Liver (tissue), 9 donors: ENCODE results near the gene SRGAP1. TPM values are rescaled to one million over a fixed set of nuclear protein-coding genes. Genes with fewer than 3 reads are reported as not detected.

ENCODE experiments used
- DNase-seq: peaks from one replicate; pipeline ENCODE4 v3.0.0-alpha.2; 2017; ENCODE audit warnings: low spot score
- H3K27ac ChIP-seq, 2 donors: one replicate each; pipeline ENCODE4 v1.7.0; 2013; ENCODE audit warnings: inconsistent platforms in 2 of 2, low read length in 2 of 2, control low read depth in 1 of 2, low read depth in 1 of 2, mild to moderate bottlenecking in 1 of 2
- H3K27me3 ChIP-seq, 4 donors: one replicate each; pipeline versions ENCODE4 v1.6.1 to v1.7.0; 2013; ENCODE audit warnings: low read length in 3 of 4, inconsistent platforms in 1 of 4, mild to moderate bottlenecking in 1 of 4, moderate library complexity in 1 of 4; ENCODE audit not compliant: control insufficient read depth in 4 of 4, insufficient read depth in 4 of 4
- H3K36me3 ChIP-seq, 4 donors: one replicate each; pipeline versions ENCODE4 v1.6.1 to v1.7.0; 2013; ENCODE audit warnings: low read length in 3 of 4, mild to moderate bottlenecking in 3 of 4, low read depth in 1 of 4, moderate library complexity in 1 of 4; ENCODE audit not compliant: control insufficient read depth in 4 of 4, insufficient read depth in 3 of 4
- H3K4me1 ChIP-seq, 4 donors: one replicate each; pipeline versions ENCODE4 v1.6.1 to v1.7.0; 2013; ENCODE audit warnings: low read length in 3 of 4, mild to moderate bottlenecking in 3 of 4, moderate library complexity in 1 of 4; ENCODE audit not compliant: control insufficient read depth in 4 of 4, insufficient read depth in 4 of 4
- H3K4me3 ChIP-seq, 3 donors: one replicate each; pipeline versions ENCODE4 v1.6.1 to v1.7.0; 2013; ENCODE audit warnings: low read length in 3 of 3, control low read depth in 1 of 3, low read depth in 1 of 3, mild to moderate bottlenecking in 1 of 3
- H3K9ac ChIP-seq, 2 donors: one replicate each; pipeline ENCODE4 v1.7.0; 2013; ENCODE audit warnings: low read length in 2 of 2, mild to moderate bottlenecking in 2 of 2, moderate library complexity in 2 of 2, control low read depth in 1 of 2, low read depth in 1 of 2
- H3K9me3 ChIP-seq, 4 donors: one replicate each; pipeline versions ENCODE4 v1.6.1 to v1.7.0; 2013; ENCODE audit warnings: low read length in 3 of 4; ENCODE audit not compliant: control insufficient read depth in 4 of 4
- CTCF ChIP-seq: fragments of 150-350 bp; IDR thresholded peaks from 2 replicates; pipeline ENCODE4 v1.5.1; 2017; ENCODE audit warnings: improper control_type of control experiment, low read depth, low read length; ENCODE audit not compliant: missing input control
- EGR1 ChIP-seq, 2 donors: IDR thresholded peaks; 2 replicates each; pipeline ENCODE4 v1.6.1; 2016 to 2018; ENCODE audit warnings: antibody characterized with exemption in 2 of 2, low read depth in 2 of 2
- FOXA1 ChIP-seq: IDR thresholded peaks from 2 replicates; pipeline ENCODE4 v1.6.1; 2016; ENCODE audit warnings: antibody characterized with exemption
- FOXA2 ChIP-seq: IDR thresholded peaks from 2 replicates; pipeline ENCODE4 v1.6.1; 2016; ENCODE audit warnings: antibody characterized with exemption
- GABPA ChIP-seq, 2 donors: IDR thresholded peaks in 1 of 2; conservative IDR thresholded peaks in 1 of 2; 2 replicates each; pipeline ENCODE4 v1.6.1; 2016; ENCODE audit warnings: antibody characterized with exemption in 2 of 2, mild to moderate bottlenecking in 1 of 2, moderate library complexity in 1 of 2
- HNF4A ChIP-seq, 2 donors: conservative IDR thresholded peaks; 2 replicates each; pipeline ENCODE4 v1.6.1; 2016; ENCODE audit warnings: antibody characterized with exemption in 2 of 2, mild to moderate bottlenecking in 2 of 2
- HNF4G ChIP-seq: IDR thresholded peaks from 2 replicates; pipeline ENCODE4 v1.6.1; 2016; ENCODE audit warnings: antibody characterized with exemption
- JUND ChIP-seq, 2 donors: IDR thresholded peaks; 2 replicates each; pipeline ENCODE4 v1.6.1; 2016; ENCODE audit warnings: antibody characterized with exemption in 2 of 2
- NR2F2 ChIP-seq: IDR thresholded peaks from 2 replicates; pipeline ENCODE4 v1.6.1; 2016; ENCODE audit warnings: antibody characterized with exemption
- RAD21 ChIP-seq, 2 donors: IDR thresholded peaks; 2 replicates each; pipeline ENCODE4 v1.6.1; 2016; ENCODE audit warnings: antibody characterized with exemption in 2 of 2, mild to moderate bottlenecking in 2 of 2
- RXRA ChIP-seq, 2 donors: IDR thresholded peaks; 2 replicates each; pipeline ENCODE4 v1.6.1; 2017 to 2018; ENCODE audit warnings: antibody characterized with exemption in 2 of 2, mild to moderate bottlenecking in 1 of 2
- SP1 ChIP-seq: IDR thresholded peaks from 2 replicates; pipeline ENCODE4 v1.6.1; 2018; ENCODE audit warnings: antibody characterized with exemption, mild to moderate bottlenecking
- TAF1 ChIP-seq: conservative IDR thresholded peaks from 2 replicates; pipeline ENCODE4 v1.6.1; 2016; ENCODE audit warnings: antibody characterized with exemption, mild to moderate bottlenecking
- YY1 ChIP-seq: IDR thresholded peaks from 2 replicates; pipeline ENCODE4 v1.6.1; 2016; ENCODE audit warnings: antibody characterized with exemption, mild to moderate bottlenecking
- ZBTB33 ChIP-seq: IDR thresholded peaks from 2 replicates; pipeline ENCODE4 v1.6.1; 2016; ENCODE audit warnings: antibody characterized with exemption
- WGBS: extraction: QIAGEN DNeasy Blood & Tissue Kit; methylation state at CpG from one replicate; pipeline ENCODE4 v1.1.7; 2013; 5-methylcytosine and 5-hydroxymethylcytosine counted together
- polyA plus RNA-seq, 2 donors: library from polyadenylated mRNA; stranded (reverse) in 1 of 2; unstranded in 1 of 2; fragments of 200-250 nt in 1 of 2; fragments of >200 nt in 1 of 2; fragmentation: Nextera tagmentation in 1 of 2; extraction: Ambion mirVana in 1 of 2; gene quantifications; one replicate each; pipeline versions ENCODE4 v1.2.1 to v1.2.3, GENCODE V29; 2013 to 2015
- total RNA-seq, 2 donors: library from RNA; depleted of rRNA; stranded (reverse); fragments of >200 nt; gene quantifications; one replicate each; pipeline ENCODE4 v1.2.3, GENCODE V29; 2014
- TF ChIP-seq, protein P1 (sequence below): IDR thresholded peaks from 2 replicates; pipeline ENCODE4 v1.6.1; 2016; ENCODE audit warnings: antibody characterized with exemption
- TF ChIP-seq, protein P2 (sequence below): IDR thresholded peaks from 2 replicates; pipeline ENCODE4 v1.6.1; 2016; ENCODE audit warnings: antibody characterized with exemption
- TF ChIP-seq, protein P3 (sequence below): IDR thresholded peaks from 2 replicates; pipeline ENCODE4 v1.6.1; 2016; ENCODE audit warnings: antibody characterized with exemption, mild to moderate bottlenecking
- donor health status: healthy.
- donor health status: healthy.
- donor health status: healthy.
- donor health status: healthy.
- donor health status: healthy.

Gene SRGAP1
- total and polyA plus RNA-seq, 4 donors: 0.28 to 1.3 (median 0.85) TPM

GRCh38 chr12:63977441-63977840 lies 132.9 kb downstream of the SRGAP1 start (continued):
- no peak for TF ChIP-seq TAF1
- TF ChIP-seq FOXA1: no peak
- TF ChIP-seq, protein P1, sequence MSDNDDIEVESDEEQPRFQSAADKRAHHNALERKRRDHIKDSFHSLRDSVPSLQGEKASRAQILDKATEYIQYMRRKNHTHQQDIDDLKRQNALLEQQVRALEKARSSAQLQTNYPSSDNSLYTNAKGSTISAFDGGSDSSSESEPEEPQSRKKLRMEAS: no peak
- no peak for TF ChIP-seq NR2F2

- WGBS: 89% methylated on average over 1 of the region's 1 CpG
- DNase-seq: no peak
- Histone ChIP-seq H3K4me1 (peaks cover 0 to 10% (median 2%) of the 10 kb centered on the region in 4 donors), H3K27ac (no peak overlapping the region), H3K4me3 (no peak overlapping the region), H3K27me3 (no peaks in the 10 kb centered on the region), H3K9me3 (no peaks in the 10 kb centered on the region), H3K9ac (no peak overlapping the region), H3K36me3 (no peaks in the 10 kb centered on the region)
- no peak for TF ChIP-seq FOXA2
- TF ChIP-seq JUND (IDR thresholded peaks at IDR 0.05): no peak
Measured at GRCh38 chr12:63978519-63978918, 134.0 kb downstream of the SRGAP1 start.

DNA sequence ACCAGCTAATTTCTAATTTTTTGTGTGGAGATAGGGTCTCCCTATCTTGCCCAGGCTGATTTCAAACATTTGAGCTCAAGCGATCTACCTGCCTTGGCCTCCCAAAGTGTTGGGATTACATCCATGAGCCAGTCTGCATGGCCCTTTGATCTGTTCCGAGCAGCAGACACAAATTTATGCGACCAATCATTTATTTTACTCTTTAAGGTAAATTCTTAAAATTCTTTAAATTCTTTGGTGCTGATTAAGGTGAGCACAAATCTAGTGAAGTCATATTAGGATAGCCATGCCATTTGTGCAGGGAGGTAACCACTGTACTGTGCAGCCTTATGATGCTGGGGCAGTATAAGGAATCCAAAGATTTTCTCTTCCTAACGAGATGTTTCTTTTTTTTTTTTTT lies 135.7 kb downstream of the SRGAP1 start:
- H3K4me3 ChIP-seq: no peak overlapping the region
- no peaks in the 10 kb centered on the region for H3K36me3 ChIP-seq
- H3K9me3 ChIP-seq: no peaks in the 10 kb centered on the region
- TF ChIP-seq CTCF (no peak), TAF1 (no peak), EGR1 (IDR thresholded peaks at IDR 0.05; ENCODE audit: low read depth in 2 of 2) (no peak), YY1 (no peak), HNF4G (no peak), ZBTB33 (no peak), NR2F2 (no peak), GABPA (IDR thresholded peaks at IDR 0.05 in 1 of 2, conservative IDR thresholded peaks at IDR 0.05 in 1 of 2) (no peak), SP1 (no peak), JUND (IDR thresholded peaks at IDR 0.05) (no peak), FOXA1 (no peak), RAD21 (IDR thresholded peaks at IDR 0.05) (no peak), HNF4A (conservative IDR thresholded peaks at IDR 0.05) (no peak), RXRA (IDR thresholded peaks at IDR 0.05) (no peak), FOXA2 (no peak)
- TF ChIP-seq, protein P2, sequence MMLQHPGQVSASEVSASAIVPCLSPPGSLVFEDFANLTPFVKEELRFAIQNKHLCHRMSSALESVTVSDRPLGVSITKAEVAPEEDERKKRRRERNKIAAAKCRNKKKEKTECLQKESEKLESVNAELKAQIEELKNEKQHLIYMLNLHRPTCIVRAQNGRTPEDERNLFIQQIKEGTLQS: no peak
- TF ChIP-seq, protein P1: no peak
- TF ChIP-seq, protein P3, sequence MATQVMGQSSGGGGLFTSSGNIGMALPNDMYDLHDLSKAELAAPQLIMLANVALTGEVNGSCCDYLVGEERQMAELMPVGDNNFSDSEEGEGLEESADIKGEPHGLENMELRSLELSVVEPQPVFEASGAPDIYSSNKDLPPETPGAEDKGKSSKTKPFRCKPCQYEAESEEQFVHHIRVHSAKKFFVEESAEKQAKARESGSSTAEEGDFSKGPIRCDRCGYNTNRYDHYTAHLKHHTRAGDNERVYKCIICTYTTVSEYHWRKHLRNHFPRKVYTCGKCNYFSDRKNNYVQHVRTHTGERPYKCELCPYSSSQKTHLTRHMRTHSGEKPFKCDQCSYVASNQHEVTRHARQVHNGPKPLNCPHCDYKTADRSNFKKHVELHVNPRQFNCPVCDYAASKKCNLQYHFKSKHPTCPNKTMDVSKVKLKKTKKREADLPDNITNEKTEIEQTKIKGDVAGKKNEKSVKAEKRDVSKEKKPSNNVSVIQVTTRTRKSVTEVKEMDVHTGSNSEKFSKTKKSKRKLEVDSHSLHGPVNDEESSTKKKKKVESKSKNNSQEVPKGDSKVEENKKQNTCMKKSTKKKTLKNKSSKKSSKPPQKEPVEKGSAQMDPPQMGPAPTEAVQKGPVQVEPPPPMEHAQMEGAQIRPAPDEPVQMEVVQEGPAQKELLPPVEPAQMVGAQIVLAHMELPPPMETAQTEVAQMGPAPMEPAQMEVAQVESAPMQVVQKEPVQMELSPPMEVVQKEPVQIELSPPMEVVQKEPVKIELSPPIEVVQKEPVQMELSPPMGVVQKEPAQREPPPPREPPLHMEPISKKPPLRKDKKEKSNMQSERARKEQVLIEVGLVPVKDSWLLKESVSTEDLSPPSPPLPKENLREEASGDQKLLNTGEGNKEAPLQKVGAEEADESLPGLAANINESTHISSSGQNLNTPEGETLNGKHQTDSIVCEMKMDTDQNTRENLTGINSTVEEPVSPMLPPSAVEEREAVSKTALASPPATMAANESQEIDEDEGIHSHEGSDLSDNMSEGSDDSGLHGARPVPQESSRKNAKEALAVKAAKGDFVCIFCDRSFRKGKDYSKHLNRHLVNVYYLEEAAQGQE: no peak
- no peak overlapping the region for H3K9ac ChIP-seq
- no peaks in the 10 kb centered on the region for H3K27me3 ChIP-seq
- peaks cover 0 to 10% (median 2%) of the 10 kb centered on the region in 4 donors for H3K4me1 ChIP-seq
- no peak for DNase-seq
- 93% methylated on average over 4 of the region's 4 CpGs for WGBS
- no peak overlapping the region for H3K27ac ChIP-seq
